Smooth muscle cell (in vitro differentiated cells): ENCODE data around the gene PRDM11. TPM values are rescaled to one million over a fixed set of nuclear protein-coding genes. Genes with fewer than 3 reads are reported as not detected.

Source experiments
- DNase-seq: peaks from one replicate; lab custom pipeline; 2025; ENCODE audit not compliant: unreplicated experiment; lab: John Stamatoyannopoulos, UW
- H2AFZ ChIP-seq: fragments of 200-600 bp; sonication (generic); 2 replicates; pipeline ENCODE4 v1.6.0; 2016; ENCODE audit warnings: antibody characterized with exemption, low read depth, mild to moderate bottlenecking
- H3F3A ChIP-seq: fragments of 200-600 bp; sonication (generic); 2 replicates; pipeline ENCODE4 v1.6.0; 2017; ENCODE audit warnings: antibody characterized with exemption, low read depth
- H3K27ac ChIP-seq: fragments of 200-600 bp; sonication (generic); 2 replicates; pipeline ENCODE4 v1.5.1; 2016; ENCODE audit warnings: low read depth, mild to moderate bottlenecking
- H3K27me3 ChIP-seq: fragments of 200-600 bp; sonication (generic); 2 replicates; pipeline ENCODE4 v1.6.1; 2016; ENCODE audit warnings: low read depth, mild to moderate bottlenecking
- H3K36me3 ChIP-seq: fragments of 200-600 bp; sonication (generic); 2 replicates; pipeline ENCODE4 v1.5.1; 2016; ENCODE audit warnings: low read depth
- H3K4me1 ChIP-seq: fragments of 200-600 bp; sonication (generic); 2 replicates; pipeline ENCODE4 v1.5.1; 2016; ENCODE audit warnings: low read depth
- H3K4me2 ChIP-seq: fragments of 200-600 bp; sonication (generic); 2 replicates; pipeline ENCODE4 v1.6.0; 2016; ENCODE audit warnings: mild to moderate bottlenecking
- H3K4me3 ChIP-seq: fragments of 200-600 bp; sonication (generic); 2 replicates; pipeline ENCODE4 v1.5.1; 2016; ENCODE audit warnings: mild to moderate bottlenecking
- H3K79me2 ChIP-seq: fragments of 200-600 bp; sonication (generic); 2 replicates; pipeline ENCODE4 v1.6.0; 2016; ENCODE audit warnings: low read depth, mild to moderate bottlenecking
- H3K9ac ChIP-seq: fragments of 200-600 bp; sonication (generic); 2 replicates; pipeline ENCODE4 v1.6.0; 2016; ENCODE audit warnings: low read depth
- H3K9me3 ChIP-seq: fragments of 200-600 bp; sonication (generic); replicated peaks from 2 replicates; pipeline ENCODE4 v1.5.1; 2016; ENCODE audit warnings: low read depth
- H4K20me1 ChIP-seq: fragments of 200-600 bp; sonication (generic); 2 replicates; pipeline ENCODE4 v1.6.0; 2016; ENCODE audit warnings: low read depth
- CTCF ChIP-seq: fragments of 200-600 bp; sonication (generic); IDR thresholded peaks from 2 replicates; pipeline ENCODE4 v1.5.1; 2017; ENCODE audit warnings: borderline replicate concordance, mild to moderate bottlenecking, antibody characterized with exemption; ENCODE audit not compliant: insufficient read depth, poor library complexity, severe bottlenecking
- WGBS: methylation state at CpG from one replicate; pipeline ENCODE4 v1.1.7; 2016; ENCODE audit warnings: low lambda C conversion rate; 5-methylcytosine and 5-hydroxymethylcytosine counted together
- polyA plus RNA-seq: library from polyadenylated mRNA; unstranded; fragments of >200 nt; fragmentation: Nextera tagmentation; extraction: Ambion mirVana; gene quantifications from 2 replicates; pipeline ENCODE4 v1.2.1, GENCODE V29; 2016
- total RNA-seq: library from RNA; depleted of rRNA; stranded (reverse); fragments of >200 nt; gene quantifications from 2 replicates; pipeline ENCODE4 v1.2.3, GENCODE V29; 2014

Gene PRDM11
- total and polyA plus RNA-seq, 2 experiments from 2014 or later: 5.8 to 6.6 TPM

- H3K79me2 ChIP-seq: no peaks in the 10 kb centered on the region
- no peaks in the 10 kb centered on the region for H4K20me1 ChIP-seq
- peak overlapping the region; percentile 87 for H3K4me2 ChIP-seq
- peak overlapping the region; percentile 53 for H3K4me3 ChIP-seq
- H3F3A ChIP-seq: peaks cover 10% of the 10 kb centered on the region
- 62% methylated on average over 6 of the region's 6 CpGs for WGBS
- no peak for DNase-seq
- no peaks in the 10 kb centered on the region for H3K27me3 ChIP-seq
- peak overlapping the region; percentile 39 for H3K27ac ChIP-seq
- no peaks in the 10 kb centered on the region for H3K9me3 ChIP-seq
- no peak for TF ChIP-seq CTCF
- H2AFZ ChIP-seq: peak overlapping the region; percentile 68
- H3K4me1 ChIP-seq: peaks cover 14% of the 10 kb centered on the region
- no peaks in the 10 kb centered on the region for H3K36me3 ChIP-seq
- peak overlapping the region; percentile 48 for H3K9ac ChIP-seq
Observed at GRCh38 chr11:45179686-45180178, 33.3 kb downstream of the PRDM11 start.

GRCh38 chr11:45180179-45180847 lies 33.9 kb downstream of the PRDM11 start:
- 3% methylated on average over 29 of the region's 78 CpGs for WGBS
- Histone ChIP-seq H3K4me2 (peak overlapping the region; percentile 87), H3K9me3 (no peaks in the 10 kb centered on the region), H3K27me3 (no peaks in the 10 kb centered on the region), H4K20me1 (no peaks in the 10 kb centered on the region), H3K9ac (peak overlapping the region; percentile 68), H3K4me1 (peaks cover 14% of the 10 kb centered on the region), H2AFZ (peak overlapping the region; percentile 68), H3K27ac (peak overlapping the region; percentile 51), H3F3A (peaks cover 10% of the 10 kb centered on the region), H3K79me2 (no peaks in the 10 kb centered on the region), H3K36me3 (no peaks in the 10 kb centered on the region), H3K4me3 (peak overlapping the region; percentile 53)
- TF ChIP-seq CTCF: peak; percentile 13
- peak; percentile 69 for DNase-seq

GRCh38 chr11:45180848-45181192 lies 34.4 kb downstream of the PRDM11 start:
- Histone ChIP-seq H3K9ac (peak overlapping the region; percentile 68), H3K79me2 (no peaks in the 10 kb centered on the region), H3K4me3 (peak overlapping the region; percentile 53), H3K9me3 (no peaks in the 10 kb centered on the region), H3K27ac (peak overlapping the region; percentile 51), H3F3A (peaks cover 10% of the 10 kb centered on the region), H3K27me3 (no peaks in the 10 kb centered on the region), H3K4me1 (peaks cover 14% of the 10 kb centered on the region), H3K4me2 (peak overlapping the region; percentile 87), H2AFZ (peak overlapping the region; percentile 61), H3K36me3 (no peaks in the 10 kb centered on the region), H4K20me1 (no peaks in the 10 kb centered on the region)
- no peak for TF ChIP-seq CTCF
- WGBS: 4% methylated on average over 5 of the region's 33 CpGs
- DNase-seq: peak; percentile 69
